HG03045 (cell line): ENCODE measurements around the gene CPOX.
"Not testable (repeated sequence)": the region's sequence is repeated elsewhere in the genome, so short reads cannot be mapped to it uniquely, and the experiment has no call there.

ENCODE experiments used
- ATAC-seq: cut with Tn5 transposase; IDR thresholded peaks from one replicate; pipeline ENCODE4 v1.9.1; 2021; ENCODE audit warnings: mild to moderate bottlenecking, moderate library complexity; ENCODE audit not compliant: unreplicated experiment

CPOX gene

GRCh38 chr3:98564282-98565005, 29.0 kb downstream of the CPOX start:
- peak; percentile 11 for ATAC-seq

GRCh38 chr3:98563661-98564281, 29.6 kb downstream of the CPOX start:
- ATAC-seq = peak; percentile 50

- peak; percentile 24 for ATAC-seq
These were observed 31.5 kb downstream of the CPOX start for GRCh38 chr3:98561727-98562521.

- ATAC-seq = no peak
These were observed 32.5 kb downstream of the CPOX start for GRCh38 chr3:98560911-98561310.

GRCh38 chr3:98559769-98560168, 33.6 kb downstream of the CPOX start:
- ATAC-seq = not testable (repeated sequence)

- ATAC-seq = no peak
These were observed 35.1 kb downstream of the CPOX start for GRCh38 chr3:98558100-98558827.

GRCh38 chr3:98557324-98558010, 35.9 kb downstream of the CPOX start:
- peak; percentile 15 for ATAC-seq

- ATAC-seq = peak; percentile 79
These were observed 37.0 kb downstream of the CPOX start for GRCh38 chr3:98556164-98557130.

GRCh38 chr3:98555025-98555379, 38.4 kb downstream of the CPOX start:
- no peak for ATAC-seq

GRCh38 chr3:98554580-98554979, 38.8 kb downstream of the CPOX start:
- no peak for ATAC-seq

GRCh38 chr3:98553753-98554152, 39.7 kb downstream of the CPOX start:
- ATAC-seq = no peak

- ATAC-seq = no peak
These were observed 40.3 kb downstream of the CPOX start for GRCh38 chr3:98553021-98553563.

- no peak for ATAC-seq
These were observed 41.0 kb downstream of the CPOX start for GRCh38 chr3:98552232-98553020.

- ATAC-seq = no peak
These were observed 41.7 kb downstream of the CPOX start for GRCh38 chr3:98551754-98552153.

GRCh38 chr3:98551236-98551635, 42.2 kb downstream of the CPOX start:
- no peak for ATAC-seq

GRCh38 chr3:98550833-98551232, 42.6 kb downstream of the CPOX start:
- ATAC-seq = no peak

- ATAC-seq = no peak
These were observed 44.9 kb downstream of the CPOX start for GRCh38 chr3:98548544-98548943.

- peak; percentile 43 for ATAC-seq
These were observed 47.5 kb downstream of the CPOX start for GRCh38 chr3:98545940-98546339.
